Thymus (tissue), 11 donors: ENCODE measurements around the gene AWAT2. TPM values are rescaled to one million over a fixed set of nuclear protein-coding genes. Genes with fewer than 3 reads are reported as not detected.

ENCODE experiments used
- DNase-seq, 9 donors: peaks; one replicate each; pipeline ENCODE4 v3.0.0-alpha.2; 2013; ENCODE audit warnings: low spot score in 9 of 9, low read depth in 6 of 9, missing footprints in 1 of 9
- H3K27ac ChIP-seq, 2 donors: one replicate each; pipeline ENCODE4 v1.5.1; 2013; ENCODE audit warnings: control low read depth in 1 of 2, low read depth in 1 of 2, low read length in 1 of 2, mild to moderate bottlenecking in 1 of 2, moderate library complexity in 1 of 2
- H3K27me3 ChIP-seq, 2 donors: one replicate each; pipeline ENCODE4 v1.5.1; 2013; ENCODE audit warnings: low read length in 1 of 2; ENCODE audit not compliant: control insufficient read depth in 2 of 2, insufficient read depth in 1 of 2
- H3K36me3 ChIP-seq, 2 donors: one replicate each; pipeline ENCODE4 v1.5.1; 2013; ENCODE audit warnings: low read length in 1 of 2, mild to moderate bottlenecking in 1 of 2, moderate library complexity in 1 of 2; ENCODE audit not compliant: control insufficient read depth in 2 of 2, insufficient read depth in 2 of 2
- H3K4me1 ChIP-seq, 2 donors: one replicate each; pipeline ENCODE4 v1.5.1; 2013; ENCODE audit warnings: low read length in 2 of 2; ENCODE audit not compliant: control insufficient read depth in 2 of 2, insufficient read depth in 2 of 2
- H3K4me3 ChIP-seq, 2 donors: one replicate each; pipeline ENCODE4 v1.5.1; 2013; ENCODE audit warnings: low read length in 2 of 2, control low read depth in 1 of 2, mild to moderate bottlenecking in 1 of 2
- H3K9me3 ChIP-seq, 2 donors: one replicate each; pipeline ENCODE4 v1.5.1; 2013; ENCODE audit warnings: low read length in 1 of 2, mild to moderate bottlenecking in 1 of 2; ENCODE audit not compliant: control insufficient read depth in 2 of 2, insufficient read depth in 1 of 2
- WGBS: extraction: QIAGEN DNeasy Blood & Tissue Kit; methylation state at CpG from one replicate; pipeline ENCODE4 v1.1.7; 2013; 5-methylcytosine and 5-hydroxymethylcytosine counted together
- polyA plus RNA-seq: library from polyadenylated mRNA; stranded (reverse); fragments of 200-250 nt; gene quantifications from one replicate; pipeline ENCODE4 v1.2.3, GENCODE V29; 2013
- total RNA-seq: library from RNA; stranded (reverse); fragments of 120-200 nt; gene quantifications from one replicate; pipeline ENCODE4 v1.2.4, GENCODE V29; 2013
- donor health status: healthy.

AWAT2 gene
- total and polyA plus RNA-seq, 2 donors = 0.05 to 0.11 TPM

- over 99% methylated on average over 5 of the region's 5 CpGs for WGBS
- Histone ChIP-seq H3K4me1 (no peaks in the 10 kb centered on the region), H3K27ac (no peak overlapping the region), H3K36me3 (no peaks in the 10 kb centered on the region), H3K4me3 (no peak overlapping the region), H3K9me3 (no peaks in the 10 kb centered on the region), H3K27me3 (no peaks in the 10 kb centered on the region)
- no peak for DNase-seq
These were observed 29.6 kb upstream of the AWAT2 start for GRCh38 chrX:70079297-70079696.

DNA sequence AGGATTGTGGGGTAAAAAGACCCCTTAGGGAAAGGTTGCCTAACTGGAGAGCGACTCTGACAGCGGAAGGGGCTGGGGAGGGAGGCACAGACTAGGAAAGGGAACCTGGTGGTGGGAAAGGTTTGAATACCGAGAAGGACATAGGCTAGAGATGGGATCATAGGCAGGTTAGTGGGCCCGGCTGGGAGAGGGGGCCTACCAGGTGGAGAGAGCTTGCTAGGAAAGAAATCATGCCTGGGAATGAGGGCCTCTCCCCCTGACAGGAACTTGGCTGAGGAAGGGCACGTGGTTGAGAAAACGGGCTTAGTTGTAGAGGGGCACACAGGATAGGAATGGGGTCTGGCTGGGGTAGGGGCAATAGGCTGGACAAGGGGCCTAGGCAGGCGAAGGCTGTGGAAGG is 16.9 kb upstream of the AWAT2 start:
- Histone ChIP-seq H3K27ac (no peak overlapping the region), H3K27me3 (no peaks in the 10 kb centered on the region), H3K4me3 (no peak overlapping the region), H3K9me3 (peaks cover 0 to 9% of the 10 kb centered on the region in 2 donors), H3K36me3 (no peaks in the 10 kb centered on the region), H3K4me1 (no peaks in the 10 kb centered on the region)
- 96% methylated on average over 7 of the region's 7 CpGs for WGBS
- no peak for DNase-seq

GRCh38 chrX:70062961-70063550 is 13.3 kb upstream of the AWAT2 start:
- no peak for DNase-seq
- Histone ChIP-seq H3K36me3 (no peaks in the 10 kb centered on the region), H3K9me3 (peaks cover 0 to 9% of the 10 kb centered on the region in 2 donors), H3K27ac (no peak overlapping the region), H3K27me3 (no peaks in the 10 kb centered on the region), H3K4me1 (no peaks in the 10 kb centered on the region), H3K4me3 (no peak overlapping the region)
- WGBS = 97% methylated on average over 52 of the region's 52 CpGs

DNA sequence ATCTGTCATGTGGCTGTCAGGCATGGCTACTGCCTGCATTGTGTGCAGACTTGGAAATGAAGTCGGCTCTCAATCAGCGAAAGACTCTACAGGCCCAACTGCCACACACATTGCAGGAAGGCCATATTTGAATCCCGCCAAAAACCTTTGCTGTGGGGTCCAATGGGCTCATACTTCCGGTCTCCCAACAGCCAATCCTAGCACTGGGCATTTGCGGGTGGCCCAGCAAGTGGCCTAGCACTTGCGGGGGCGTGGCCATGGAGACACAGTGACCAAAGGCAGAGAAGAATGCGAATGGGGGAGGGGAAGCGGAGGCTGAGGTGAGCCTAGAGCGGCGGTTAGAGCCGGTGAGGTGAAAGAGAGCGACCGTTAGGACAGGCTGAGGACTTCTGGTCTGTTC is 12.3 kb upstream of the AWAT2 start, which contains the start of gene OTUD6A:
TSS of gene OTUD6A (plus strand) at position 382 of the 400 bp plus-strand sequence. CDS start 68 bp downstream, outside the sequence.
- no peak within 1 kb of the TSS for H3K4me3 ChIP-seq
- H3K4me1 ChIP-seq = no peaks in the 10 kb centered on the region
- H3K36me3 ChIP-seq = no peaks in the 10 kb centered on the region
- WGBS = 96% methylated on average over 14 of the region's 14 CpGs
- no peak for DNase-seq
- H3K27me3 ChIP-seq = no peaks in the 10 kb centered on the region
- H3K9me3 ChIP-seq = peaks cover 0 to 9% of the 10 kb centered on the region in 2 donors
- no peak within 1 kb of the TSS for H3K27ac ChIP-seq

DNA sequence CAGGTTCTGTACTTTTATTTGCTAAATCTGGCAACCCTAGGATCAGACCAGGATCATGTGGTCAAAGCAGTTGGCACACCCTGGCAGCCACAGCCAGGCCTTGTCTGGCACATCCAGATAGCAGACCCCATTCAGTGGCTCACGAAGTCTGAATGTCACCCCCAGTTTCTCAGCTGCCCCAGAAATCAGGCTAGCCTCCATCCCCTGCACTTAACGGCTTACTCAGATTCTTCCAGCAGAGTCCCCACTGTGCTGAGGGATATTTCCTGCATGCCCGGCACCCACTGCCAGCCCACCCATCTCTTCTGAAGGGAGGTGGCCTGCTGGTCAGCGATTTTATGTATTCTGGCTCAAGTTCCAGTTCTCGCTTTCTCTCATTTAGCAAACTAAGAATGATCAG is 4.7 kb upstream of the AWAT2 start:
- Histone ChIP-seq H3K4me3 (no peak overlapping the region), H3K27me3 (no peaks in the 10 kb centered on the region), H3K4me1 (no peaks in the 10 kb centered on the region), H3K27ac (no peak overlapping the region), H3K9me3 (no peaks in the 10 kb centered on the region), H3K36me3 (no peaks in the 10 kb centered on the region)
- no peak for DNase-seq
- 94% methylated on average over 5 of the region's 5 CpGs for WGBS

DNA sequence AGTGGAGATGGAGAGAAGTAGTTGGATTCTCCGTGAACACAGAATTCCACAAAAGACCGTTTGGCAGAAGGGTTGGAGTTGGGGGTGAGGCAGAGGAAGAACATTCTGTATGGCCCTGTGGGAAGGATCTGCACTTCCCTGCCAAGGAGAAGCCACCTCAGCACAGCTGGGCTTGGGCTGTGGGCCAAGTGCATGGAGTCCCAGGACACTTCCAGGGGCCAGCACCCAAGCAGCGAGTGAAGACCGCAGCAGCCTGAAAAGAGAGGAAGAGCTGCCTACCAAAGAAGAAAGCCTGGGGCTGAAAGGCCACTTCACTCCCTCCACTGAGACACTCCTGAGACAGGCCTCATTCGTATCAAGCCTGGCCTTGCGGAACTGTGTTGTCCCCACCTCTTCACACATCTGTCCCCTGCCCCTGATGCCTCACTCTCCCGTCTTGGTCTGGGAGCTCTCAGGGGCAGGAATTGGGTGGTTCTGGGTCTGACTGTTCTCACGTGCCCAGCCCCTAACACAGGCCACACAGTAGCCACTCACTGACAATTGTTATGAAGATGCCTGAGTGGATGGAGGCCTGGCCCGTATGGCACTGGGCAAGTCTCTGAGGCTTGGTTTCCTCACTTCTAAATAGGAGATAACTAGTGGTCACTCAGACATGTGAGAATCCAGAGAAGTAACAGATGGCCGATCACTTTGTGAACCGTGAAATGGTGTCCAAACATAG is 3.3 kb upstream of the AWAT2 start:
- no peaks in the 10 kb centered on the region for H3K9me3 ChIP-seq
- H3K4me3 ChIP-seq = no peak overlapping the region
- H3K27me3 ChIP-seq = no peaks in the 10 kb centered on the region
- WGBS = 93% methylated on average over 11 of the region's 11 CpGs
- no peaks in the 10 kb centered on the region for H3K36me3 ChIP-seq
- H3K27ac ChIP-seq = no peak overlapping the region
- no peaks in the 10 kb centered on the region for H3K4me1 ChIP-seq
- no peak for DNase-seq

DNA sequence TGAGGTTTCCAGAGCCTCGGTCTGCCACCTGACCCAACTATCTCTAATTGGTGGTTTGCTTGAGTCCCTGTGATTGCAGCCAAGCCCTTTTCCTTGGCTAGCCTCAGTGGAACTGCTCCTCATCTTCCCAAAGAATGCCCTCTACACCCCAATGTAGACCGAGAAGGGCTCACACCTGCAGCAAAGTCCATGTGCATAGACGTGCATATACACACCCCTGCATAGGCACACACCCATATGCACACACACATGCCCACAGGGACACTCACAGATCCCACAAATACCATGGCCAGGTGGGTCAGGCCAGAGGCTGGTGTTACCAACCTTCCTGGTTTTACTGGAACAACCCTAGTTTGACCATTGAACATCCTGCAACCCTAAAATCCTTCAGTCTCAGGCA is 332 bp downstream of the AWAT2 start:
- WGBS = 93% methylated on average over 3 of the region's 3 CpGs
- H3K36me3 ChIP-seq = no peaks in the 10 kb centered on the region
- no peak overlapping the region for H3K27ac ChIP-seq
- no peaks in the 10 kb centered on the region for H3K9me3 ChIP-seq
- no peaks in the 10 kb centered on the region for H3K4me1 ChIP-seq
- DNase-seq = no peak
- H3K27me3 ChIP-seq = no peaks in the 10 kb centered on the region
- no peak overlapping the region for H3K4me3 ChIP-seq

DNA sequence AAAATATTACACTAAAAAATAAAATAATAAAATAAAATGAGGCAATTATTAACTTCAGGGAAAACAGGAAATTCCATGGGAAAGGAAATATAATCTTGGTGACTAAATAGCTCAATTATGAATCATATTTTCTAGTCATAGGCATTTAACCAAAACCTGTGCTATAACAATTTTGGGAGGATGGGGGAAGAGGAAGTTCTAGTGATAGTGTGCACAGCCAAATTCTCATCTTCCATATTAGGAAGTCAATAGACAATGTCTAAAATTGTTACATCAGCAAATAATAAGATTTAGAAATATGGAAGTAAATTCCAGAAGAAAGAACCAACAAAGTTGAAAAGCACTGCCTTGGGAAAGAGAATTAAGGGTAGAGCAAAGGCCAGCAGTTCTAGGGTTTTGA is 2.8 kb downstream of the AWAT2 start:
- no peaks in the 10 kb centered on the region for H3K9me3 ChIP-seq
- no peaks in the 10 kb centered on the region for H3K4me1 ChIP-seq
- H3K4me3 ChIP-seq = no peak overlapping the region
- no peak for DNase-seq
- H3K27ac ChIP-seq = no peak overlapping the region
- H3K36me3 ChIP-seq = no peaks in the 10 kb centered on the region
- no peaks in the 10 kb centered on the region for H3K27me3 ChIP-seq

DNA sequence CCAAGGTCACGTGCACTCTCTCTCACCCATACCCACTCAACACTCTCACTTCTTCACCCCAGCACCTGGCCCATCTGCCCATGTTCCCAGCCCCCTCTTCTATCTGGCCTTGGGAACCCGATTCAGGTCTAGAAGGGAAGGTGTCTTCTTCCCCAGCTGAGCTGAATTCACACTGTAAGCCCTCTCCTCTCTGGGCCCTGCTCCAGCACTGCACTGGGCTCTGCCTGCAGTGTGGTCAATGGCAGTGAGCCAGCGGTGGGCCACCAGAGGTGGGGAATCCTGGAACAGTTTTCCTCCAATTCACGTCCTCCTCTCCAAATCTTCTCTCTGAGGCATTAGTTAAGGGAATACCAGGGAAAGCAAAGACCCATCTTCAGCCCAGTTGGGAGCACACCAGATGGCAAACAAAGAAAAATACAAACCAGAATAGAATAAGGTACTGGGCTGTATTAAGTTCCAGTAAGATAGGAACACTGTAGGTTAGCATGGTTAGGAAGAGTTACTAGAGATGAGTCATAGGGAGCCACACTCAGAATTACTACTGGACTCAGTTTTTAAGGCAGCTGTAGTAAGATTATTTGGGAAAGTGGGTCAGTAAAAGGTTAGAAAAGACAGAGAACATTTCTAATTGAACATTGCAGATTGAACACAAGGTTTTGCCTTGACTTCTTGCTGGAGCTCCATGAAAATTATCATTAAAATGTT is 5.0 kb downstream of the AWAT2 start:
- Histone ChIP-seq H3K9me3 (no peaks in the 10 kb centered on the region), H3K36me3 (no peaks in the 10 kb centered on the region), H3K4me1 (no peaks in the 10 kb centered on the region), H3K27ac (no peak overlapping the region), H3K27me3 (no peaks in the 10 kb centered on the region), H3K4me3 (no peak overlapping the region)
- 95% methylated on average over 4 of the region's 4 CpGs for WGBS
- DNase-seq = no peak
